ENCODE data around the gene NOC2L.
"Not testable (repeated sequence)": the region's sequence is repeated elsewhere in the genome, so short reads cannot be mapped to it uniquely, and the experiment has no call there.

Gene NOC2L

DNA sequence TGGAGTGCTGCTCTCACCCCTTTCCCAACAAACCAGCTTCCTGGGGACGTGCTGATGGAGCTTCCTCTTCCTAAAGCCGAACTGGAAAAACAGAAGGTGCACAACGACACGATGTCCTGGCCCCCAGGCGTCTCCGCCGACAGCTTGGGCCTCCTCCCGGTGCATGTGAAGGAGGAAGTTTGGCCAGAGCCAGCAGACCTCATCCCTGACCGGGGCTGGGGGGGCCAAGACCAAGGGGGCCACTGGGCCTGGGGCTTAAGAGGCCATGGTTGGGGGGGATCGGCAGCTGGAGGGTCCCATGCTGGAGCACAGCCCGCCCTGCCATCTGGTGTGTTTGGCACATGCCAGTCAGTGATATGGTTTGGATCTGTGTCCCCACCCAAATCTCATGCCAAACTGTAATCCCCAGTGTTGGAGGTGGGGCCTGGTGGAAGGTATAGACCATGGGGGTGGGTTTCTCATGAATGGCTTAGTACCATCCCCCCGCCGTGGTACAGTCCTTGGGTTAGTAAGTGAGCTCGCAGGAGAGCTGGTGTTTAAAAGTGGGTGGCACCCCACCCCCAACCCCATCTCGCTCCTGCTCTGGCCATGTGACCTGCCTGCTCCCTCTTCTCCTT lies 34.4 kb upstream of the NOC2L start:
- DNase-seq (ENCODE audit: low spot score) = no peak

DNA sequence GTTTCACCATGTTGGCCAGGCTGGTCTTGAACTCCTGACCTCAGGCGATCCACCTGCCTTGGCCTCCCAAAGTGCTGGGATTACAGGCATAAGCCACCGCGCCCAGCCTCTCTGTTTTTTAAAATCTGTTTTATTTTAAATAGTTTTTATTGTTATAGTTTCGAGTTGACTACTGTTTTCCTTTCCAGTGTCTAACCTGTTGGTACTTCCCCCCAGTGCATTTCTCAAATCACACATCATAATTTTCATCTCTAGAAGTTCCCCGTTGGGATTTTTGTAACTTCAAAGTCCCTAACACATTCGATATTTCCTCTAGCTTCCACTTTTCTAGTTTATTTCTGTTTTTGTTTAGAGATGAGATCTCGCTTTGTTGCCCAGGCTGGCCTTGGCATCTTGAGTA lies 33.3 kb upstream of the NOC2L start:
- no peak for DNase-seq (ENCODE audit: low spot score)

DNA sequence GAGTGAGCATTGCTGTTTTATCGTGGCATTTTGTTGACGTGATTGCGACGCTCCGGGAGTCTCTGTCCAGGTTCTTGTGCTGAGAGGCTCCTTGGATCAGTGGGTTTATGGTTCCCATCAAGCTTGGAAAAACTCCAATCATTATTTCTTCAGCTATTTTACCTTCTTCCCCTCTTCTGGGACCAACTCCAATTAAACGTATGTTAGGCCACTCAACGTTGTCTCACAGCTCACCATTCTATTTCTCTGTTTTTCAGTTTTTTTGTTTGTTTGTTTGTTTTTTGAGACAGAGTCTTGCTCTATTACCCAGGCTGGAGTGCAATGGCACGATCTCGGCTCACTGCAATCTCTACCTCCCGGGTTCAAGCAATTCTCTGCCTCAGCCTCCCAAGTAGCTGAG lies 32.8 kb upstream of the NOC2L start:
- DNase-seq (ENCODE audit: low spot score) = no peak

DNA sequence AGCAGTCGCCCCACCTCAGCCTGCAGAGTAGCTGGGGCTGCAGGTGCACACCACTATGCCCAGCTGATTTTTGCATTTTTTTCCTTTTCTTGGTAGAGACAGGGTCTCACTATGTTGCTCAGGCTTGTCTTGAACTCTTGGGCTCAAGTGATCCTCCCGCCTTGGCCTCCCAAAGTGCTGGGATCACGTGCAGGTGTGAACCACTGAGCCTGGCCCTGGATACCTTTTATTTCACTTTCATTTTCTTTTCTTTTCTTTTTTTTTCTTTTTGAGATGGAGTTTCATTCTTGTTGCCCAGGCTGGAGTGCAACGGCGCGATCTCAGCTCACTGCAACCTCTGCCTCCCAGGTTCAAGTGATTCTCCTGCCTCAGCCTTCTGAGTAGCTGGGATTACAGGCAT lies 32.2 kb upstream of the NOC2L start:
- not testable (repeated sequence) for DNase-seq (ENCODE audit: low spot score)

DNA sequence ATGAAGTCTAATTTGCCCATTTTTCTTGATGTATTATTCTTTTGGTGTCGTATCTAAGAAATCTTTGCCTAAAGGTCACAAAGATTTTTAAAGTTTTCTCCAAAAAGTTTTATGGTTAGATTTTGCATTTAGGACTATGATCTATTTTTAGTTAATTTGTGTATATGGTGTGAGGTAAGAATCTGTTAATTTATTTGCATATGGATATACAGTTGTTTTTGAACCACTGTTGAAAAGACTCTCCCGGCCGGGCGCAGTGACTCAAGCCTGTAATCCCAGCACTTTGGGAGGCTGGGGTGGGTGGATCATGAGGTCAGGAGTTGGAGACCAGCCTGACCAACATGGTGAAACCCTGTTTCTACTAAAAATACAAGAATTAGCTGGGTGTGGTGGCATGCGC lies 29.0 kb upstream of the NOC2L start:
- not testable (repeated sequence) for DNase-seq (ENCODE audit: low spot score)

DNA sequence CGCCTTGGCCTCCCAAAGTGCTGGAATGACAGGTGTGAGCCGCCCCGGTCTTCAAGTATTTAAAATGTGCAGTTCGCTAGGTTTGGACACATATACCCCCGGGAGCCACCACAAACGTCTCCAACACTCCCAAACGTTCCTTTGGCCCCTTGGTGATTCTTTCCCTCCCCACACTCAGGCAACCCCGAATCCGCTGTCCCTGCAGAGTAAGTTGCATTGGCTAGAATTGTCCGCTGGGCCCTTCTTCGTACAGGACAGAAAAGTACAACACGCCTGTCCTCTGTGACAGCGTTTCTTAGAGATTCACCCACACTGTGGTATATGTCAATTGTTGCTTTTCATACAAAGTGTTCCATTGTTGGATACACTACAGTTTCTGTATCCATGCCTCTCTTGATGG lies 26.1 kb upstream of the NOC2L start:
- no peak for DNase-seq (ENCODE audit: low spot score)

DNA sequence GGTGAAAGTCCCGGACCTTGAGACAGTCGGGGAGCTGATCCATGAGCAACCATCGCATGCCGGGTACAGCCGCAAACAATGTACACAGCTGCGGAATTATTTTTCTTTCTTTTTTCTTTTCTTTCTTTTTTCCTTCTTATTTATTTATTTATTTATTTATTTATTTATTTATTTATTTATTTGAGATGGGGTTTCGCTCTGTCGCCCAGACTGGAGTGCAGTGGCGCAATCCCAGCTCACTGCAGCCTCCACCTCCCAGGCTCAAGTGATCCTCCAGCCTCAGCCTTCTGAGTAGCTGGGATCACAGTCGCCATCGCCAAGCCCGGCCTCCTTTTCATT lies 25.4 kb upstream of the NOC2L start:
- no peak for DNase-seq (ENCODE audit: low spot score)

DNA sequence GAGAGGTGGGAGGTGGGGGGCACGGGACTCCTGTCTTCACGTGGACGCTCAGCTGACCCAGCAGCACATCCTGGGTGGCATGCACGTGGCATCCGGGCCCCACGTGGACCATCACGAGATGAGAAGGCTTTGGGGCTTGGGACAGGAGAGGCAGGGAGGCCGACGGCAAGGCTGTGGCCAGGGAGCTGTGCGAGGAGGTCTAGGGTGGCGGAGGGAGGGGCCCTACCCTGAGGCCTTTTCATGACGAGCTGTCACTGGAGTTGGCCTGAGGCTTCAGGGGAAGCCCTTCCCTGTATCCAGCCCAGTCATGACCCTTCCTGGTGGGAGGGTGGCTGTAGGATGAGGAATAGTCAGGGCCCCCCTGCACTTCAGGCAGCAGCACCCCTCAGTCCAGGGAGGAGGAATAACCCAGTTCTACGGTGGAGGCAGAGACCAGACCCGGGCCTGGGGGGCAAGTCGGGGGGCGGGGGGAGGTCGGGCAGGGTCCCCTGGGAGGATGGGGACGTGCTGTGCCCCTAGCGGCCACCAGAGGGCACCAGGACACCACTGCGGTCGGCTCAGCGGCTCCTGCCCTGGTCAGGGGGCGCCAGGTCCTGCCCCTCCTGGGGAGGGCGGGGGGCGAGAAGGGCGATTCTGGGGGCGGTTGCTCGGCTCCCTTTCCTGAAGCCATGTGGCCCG lies 24.9 kb upstream of the NOC2L start:
- DNase-seq (ENCODE audit: low spot score) = no peak

DNA sequence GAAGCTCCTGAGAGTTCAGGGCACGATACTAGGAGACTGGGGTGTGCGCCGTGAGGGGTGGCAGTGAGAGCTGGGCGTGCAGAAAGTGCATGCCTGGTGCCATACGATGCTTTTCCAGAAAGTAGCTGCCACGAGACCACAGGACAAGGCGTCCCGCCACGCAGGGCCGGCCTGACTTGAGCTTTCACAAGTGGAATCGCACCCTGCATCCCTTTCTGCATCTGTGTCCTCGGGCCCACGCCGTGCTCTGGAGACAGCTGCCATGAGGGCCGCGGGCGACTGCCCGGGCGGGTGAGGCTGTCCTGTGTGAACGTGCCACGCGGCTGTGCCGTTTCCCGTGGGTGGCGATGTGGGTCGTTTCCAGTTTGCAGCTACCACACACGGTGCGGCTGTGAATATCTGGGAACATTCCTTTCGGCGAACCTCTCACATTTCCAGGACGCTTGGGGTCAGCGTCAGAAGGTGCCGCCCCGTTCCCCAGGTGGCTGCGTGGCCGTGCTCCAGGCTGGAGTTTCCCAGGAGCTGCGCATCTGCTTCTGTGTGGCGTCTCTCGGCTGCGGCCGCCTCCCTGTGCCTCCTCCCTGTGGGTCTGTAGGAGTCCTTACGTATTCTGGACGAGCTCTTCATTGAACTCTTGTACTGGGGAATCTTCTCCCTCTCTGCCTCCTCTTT lies 23.8 kb upstream of the NOC2L start:
- DNase-seq (ENCODE audit: low spot score) = no peak

DNA sequence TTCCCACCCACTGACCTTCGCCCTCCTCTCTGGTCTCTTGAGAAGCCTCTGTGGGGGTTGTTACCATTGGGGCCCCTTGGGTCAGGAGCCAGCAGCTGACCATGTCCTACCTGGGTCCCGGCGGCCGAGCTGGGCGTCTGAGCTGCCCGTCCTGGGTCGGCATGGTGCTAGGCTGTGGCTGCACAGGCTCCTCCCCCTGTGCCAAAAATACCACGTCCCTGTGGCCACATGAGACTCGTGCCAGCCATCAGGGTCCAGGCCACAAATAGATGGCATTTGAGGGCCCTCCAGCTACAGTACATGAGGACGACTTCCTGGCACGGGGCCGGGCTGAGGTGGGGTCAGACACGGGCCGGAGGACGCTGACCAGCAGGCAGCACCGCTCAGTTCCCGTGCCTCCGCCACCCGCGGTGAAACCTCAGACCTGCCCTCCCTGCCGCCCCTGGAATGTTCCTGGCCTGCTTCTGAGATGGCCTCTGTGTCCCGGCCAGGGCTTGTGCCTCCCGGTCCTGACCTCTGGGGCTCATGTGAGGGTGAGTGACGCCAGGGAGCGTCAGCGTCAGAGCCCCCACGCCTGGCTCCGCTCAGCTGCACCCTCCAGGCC lies 23.0 kb upstream of the NOC2L start, which contains the start of gene PERM1:
TSS of gene PERM1 (minus strand) at position 139 of the 604 bp plus-strand sequence. CDS start 1,064 bp downstream, outside the sequence.
- no peak for DNase-seq (ENCODE audit: low spot score)

DNA sequence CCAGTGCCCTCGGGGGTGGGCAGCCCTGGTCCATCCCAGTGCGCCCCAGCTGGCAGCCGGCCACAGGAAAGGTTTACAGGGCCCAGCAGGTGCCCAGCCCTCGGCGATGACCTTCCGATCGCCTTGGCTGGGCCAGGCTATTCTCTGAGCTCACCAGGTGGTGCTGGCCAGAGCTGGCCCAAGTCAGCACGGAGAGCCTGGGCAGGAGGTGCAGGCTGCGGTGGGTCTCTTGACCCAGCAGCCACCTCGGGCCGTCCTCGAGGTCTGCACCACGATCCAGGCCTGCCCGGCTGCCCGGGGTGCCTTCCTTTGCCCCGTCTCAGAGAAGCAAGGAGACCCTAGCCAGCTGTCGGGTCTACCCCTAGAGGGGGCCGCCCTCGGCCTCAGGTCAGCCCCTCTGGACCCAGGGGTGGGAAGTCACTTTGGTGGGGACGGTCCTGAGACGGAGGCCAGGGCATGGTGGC lies 22.5 kb upstream of the NOC2L start:
- DNase-seq (ENCODE audit: low spot score) = no peak

DNA sequence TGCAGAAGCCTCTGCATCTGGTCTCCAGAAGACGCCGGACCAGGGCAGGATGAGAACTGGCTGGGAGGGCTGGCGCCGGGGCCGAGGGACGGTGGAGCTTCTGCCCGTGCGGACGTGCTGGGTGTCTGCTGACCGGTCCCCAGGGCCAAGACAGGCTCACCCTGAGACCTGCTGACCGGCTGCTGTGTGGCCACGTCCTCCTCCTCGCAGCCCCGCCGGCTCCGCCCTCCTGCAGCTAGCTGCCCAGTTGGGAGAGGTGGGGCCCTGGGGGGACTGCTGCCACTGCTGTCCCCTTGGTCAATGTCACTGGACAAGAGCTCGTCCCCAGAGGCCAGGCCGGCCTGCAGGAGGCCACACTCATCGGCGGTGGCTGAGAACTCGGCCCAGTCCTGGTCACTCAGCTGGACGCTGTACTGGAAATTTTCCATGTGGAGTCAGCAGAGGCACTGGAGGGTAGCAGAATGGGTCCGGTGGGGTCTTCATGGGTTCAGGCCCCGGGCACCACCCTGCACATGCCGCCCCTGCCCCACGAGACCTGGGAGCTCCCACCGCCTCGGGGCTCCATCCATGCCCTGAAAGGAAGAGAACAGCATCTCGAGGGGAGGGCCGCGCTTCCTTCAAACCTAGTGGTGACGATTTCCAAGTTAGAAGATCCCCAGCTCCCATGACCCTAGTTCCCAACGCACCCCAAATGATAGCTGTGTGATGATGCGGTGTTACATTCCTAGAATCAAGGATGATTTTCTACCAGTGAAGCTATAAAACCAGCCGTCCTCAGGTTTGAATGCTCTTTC lies 21.7 kb upstream of the NOC2L start:
- DNase-seq (ENCODE audit: low spot score) = no peak

DNA sequence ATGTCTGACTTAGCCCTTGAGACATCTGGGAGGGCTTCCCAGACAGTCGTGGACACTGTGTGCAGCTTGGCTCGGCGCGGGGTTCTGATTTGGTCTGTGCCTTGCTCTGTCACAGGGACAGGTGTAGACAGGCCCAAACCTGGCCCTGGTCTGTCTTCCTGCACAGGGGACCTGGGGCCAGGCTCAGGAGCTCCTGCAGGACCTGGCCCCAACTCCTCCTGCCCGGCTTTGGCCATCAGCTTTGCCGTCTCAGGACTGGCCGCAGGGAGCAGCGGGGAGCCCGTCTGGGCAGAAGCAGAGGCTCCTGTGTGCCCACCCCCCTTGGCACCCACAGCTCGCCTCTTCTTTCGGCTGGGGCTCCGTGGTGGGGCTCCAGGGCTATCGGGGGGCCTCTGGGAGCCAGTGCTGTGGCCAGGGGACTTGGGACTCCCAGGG lies 21.1 kb upstream of the NOC2L start:
- DNase-seq (ENCODE audit: low spot score) = no peak

DNA sequence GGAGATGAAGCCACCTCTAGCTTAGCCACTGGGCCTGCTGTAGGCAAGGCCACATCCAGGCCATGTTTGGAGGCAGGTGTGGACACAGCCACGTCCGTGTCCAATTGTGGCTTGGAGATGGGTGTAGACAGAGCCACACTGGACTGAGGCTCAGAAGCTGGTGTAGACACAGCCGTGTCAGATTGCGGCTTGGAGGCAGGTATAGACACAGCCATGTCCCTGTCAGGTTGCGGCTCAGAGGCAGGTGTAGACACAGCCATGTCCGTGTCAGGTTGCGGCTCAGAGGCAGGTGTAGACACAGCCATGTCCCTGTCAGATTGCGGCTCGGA lies 20.7 kb upstream of the NOC2L start:
- no peak for DNase-seq (ENCODE audit: low spot score)

DNA sequence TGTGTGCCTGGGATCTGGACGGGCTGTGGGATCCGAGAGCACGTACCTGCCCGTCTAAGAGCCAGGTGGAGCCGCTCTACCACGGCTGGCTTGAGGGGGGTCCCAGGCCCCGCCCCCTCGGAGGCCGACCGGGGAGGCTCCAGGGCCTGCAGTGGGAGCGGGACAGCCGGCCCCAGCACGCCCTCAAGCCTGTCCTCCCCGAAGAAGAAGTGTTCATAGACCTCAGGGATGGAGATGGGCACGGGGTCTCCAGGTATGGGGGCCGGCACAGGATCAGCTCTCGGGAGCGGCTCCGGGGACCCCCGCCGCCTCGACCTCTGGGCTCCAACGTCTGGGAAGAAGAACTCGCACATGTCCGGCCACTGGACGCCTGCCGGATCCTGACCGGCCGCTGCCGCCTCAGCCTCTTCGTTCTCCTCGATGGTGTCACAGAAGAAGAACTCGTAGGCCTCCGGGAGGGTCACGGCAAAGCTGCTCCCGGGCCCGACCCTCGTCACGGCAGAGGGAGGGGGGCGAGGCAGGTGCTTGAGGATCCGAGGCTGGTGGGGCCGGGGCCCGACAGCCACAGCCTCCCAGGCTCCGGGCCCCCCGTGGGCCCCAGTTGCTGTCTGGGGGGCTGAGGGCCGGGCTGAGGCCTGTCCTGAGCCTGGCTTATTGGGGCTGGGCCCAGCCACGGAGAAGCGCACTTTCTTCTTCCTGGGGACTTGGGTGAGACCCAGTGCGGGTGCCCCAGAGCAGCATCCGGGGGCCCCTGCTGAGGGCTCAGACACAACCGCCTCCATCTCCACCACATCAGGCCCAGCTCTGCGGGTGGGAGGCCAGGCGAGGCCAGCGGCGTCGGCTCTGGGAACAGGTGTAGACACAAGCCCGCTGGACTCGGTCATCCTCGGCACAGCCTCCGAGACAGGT lies 20.0 kb upstream of the NOC2L start:
- no peak for DNase-seq (ENCODE audit: low spot score)

DNA sequence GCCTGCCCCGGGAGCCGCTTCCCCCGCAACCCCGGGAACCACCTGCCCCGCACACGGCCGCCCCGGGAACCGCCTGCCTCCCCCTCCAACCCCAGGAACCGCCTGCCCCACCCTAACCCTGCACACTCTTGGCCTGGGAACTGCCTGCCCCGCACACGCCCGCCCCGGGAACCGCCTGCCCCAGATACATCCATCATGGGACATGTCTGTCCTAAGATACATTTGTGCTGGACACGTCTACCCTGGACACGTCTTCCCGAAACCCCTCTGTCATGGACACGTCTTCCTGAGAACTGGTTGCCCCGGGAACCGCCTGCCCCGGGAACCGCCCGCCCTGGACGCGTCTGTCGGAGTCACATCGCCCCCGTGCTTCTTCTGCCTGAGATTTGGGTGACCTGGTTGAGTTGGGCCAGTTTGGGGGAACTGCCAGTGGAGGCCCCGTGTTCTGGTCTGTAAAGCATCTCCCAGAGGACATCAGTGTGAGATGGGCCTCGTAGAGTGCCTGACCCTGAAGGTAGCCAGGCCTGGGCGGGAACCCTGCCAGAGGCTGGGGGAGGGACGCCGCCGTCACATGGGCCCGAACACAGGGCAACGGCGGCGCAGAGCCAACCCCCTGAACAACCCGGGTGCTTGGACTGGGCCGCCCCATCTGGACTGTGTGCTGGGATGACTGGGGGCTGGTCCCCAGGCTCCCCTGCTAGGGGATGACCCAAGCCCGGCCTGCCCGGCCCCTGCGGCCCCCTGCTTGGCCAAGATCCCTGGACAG lies 19.2 kb upstream of the NOC2L start:
- no peak for DNase-seq (ENCODE audit: low spot score)

DNA sequence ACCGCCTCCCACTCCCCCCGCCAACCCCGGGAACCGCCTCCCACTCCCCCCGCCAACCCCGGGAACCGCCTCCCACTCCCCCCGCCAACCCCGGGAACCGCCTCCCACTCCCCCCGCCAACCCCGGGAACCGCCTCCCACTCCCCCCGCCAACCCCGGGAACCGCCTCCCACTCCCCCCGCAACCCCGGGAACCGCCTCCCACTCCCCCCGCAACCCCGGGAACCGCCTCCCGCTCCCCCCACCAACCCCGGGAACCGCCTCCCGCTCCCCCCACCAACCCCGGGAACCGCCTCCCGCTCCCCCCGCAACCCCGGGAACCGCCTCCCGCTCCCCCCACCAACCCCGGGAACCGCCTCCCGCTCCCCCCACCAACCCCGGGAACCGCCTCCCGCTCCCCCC lies 17.7 kb upstream of the NOC2L start:
- DNase-seq (ENCODE audit: low spot score) = not testable (repeated sequence)

DNA sequence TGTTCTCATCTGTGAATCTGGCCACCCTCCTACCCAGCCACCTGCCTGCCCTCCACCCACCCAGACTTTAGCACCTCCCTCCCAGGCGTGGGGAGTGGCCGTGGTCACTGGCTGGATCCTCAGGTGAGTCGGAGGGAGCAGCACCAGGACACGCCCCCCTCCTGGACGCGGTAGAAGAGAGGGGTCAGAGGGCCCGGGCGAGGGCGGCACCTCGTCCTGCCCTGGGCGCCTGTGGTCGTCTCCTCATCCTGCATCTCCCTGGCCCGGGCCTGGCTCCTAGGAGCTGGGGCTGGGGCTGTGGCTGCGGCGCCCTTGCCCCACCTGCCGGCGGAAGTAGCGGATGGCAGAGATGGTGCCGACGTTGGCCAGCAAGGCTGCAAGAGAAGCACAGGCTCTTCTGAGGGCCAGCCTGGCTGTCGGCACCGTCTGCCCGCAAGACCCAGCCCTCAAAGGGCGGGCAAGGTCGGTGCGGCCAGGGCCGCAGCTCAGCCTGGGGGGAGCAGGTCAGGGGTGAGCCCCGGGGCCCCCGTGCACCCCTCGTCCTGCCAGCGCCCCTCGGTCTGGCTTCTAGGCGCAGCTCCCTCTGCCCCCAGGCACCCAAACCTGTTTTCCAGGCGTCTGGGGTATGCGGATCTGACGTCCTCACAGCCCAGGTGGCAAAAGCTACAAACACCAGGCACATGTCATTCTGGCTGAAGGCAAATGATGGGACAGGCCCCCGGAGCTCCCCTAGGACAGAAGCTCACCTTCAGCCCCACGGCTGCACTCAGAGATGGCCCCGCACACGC lies 17.0 kb upstream of the NOC2L start:
- DNase-seq (ENCODE audit: low spot score) = no peak

DNA sequence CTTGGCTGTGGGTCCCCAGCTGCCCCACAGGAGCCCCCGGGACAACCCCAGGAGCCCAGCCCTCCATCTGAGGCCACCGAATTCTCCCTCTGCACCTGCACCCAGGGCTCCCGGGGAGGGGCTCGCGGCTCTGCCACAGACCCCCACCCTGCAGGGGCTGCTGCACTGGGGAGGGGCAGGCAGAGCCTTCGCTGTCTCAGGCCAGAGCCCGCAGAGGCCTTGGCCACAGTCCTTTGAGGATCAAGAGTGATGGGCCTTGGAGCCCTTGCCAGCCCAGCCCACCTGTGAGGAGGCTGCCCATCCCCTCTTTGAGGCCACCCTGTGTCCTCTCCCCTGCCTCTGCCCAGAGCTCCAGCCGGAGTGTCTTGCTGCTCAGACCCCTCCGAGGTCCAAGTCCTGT lies 16.3 kb upstream of the NOC2L start:
- DNase-seq (ENCODE audit: low spot score) = no peak
